Osteocyte (in vitro differentiated cells): ENCODE data around the gene TP53AIP1. TPM values are rescaled to one million over a fixed set of nuclear protein-coding genes. Genes with fewer than 3 reads are reported as not detected.

ENCODE experiments used
- DNase-seq: peaks from one replicate; pipeline ENCODE4 v3.0.0; 2021; ENCODE audit warnings: mixed read lengths; ENCODE audit not compliant: unreplicated experiment; ENCODE audit errors: extremely low spot score
- H3K27ac Mint-ChIP-seq: one replicate; pipeline ENCODE4 v1.8.0; 2021; ENCODE audit warnings: mild to moderate bottlenecking, mixed read lengths; ENCODE audit not compliant: unreplicated experiment
- H3K27me3 Mint-ChIP-seq: one replicate; pipeline ENCODE4 v1.8.0; 2021; ENCODE audit warnings: mixed read lengths; ENCODE audit not compliant: unreplicated experiment
- H3K36me3 Mint-ChIP-seq: one replicate; pipeline ENCODE4 v1.8.0; 2021; ENCODE audit warnings: mixed read lengths; ENCODE audit not compliant: unreplicated experiment
- H3K4me1 Mint-ChIP-seq: one replicate; pipeline ENCODE4 v1.8.0; 2021; ENCODE audit warnings: mixed read lengths; ENCODE audit not compliant: unreplicated experiment
- H3K4me3 Mint-ChIP-seq: one replicate; pipeline ENCODE4 v1.8.0; 2021; ENCODE audit warnings: mild to moderate bottlenecking, moderate library complexity, mixed read lengths; ENCODE audit not compliant: unreplicated experiment
- H3K9me3 Mint-ChIP-seq: one replicate; pipeline ENCODE4 v1.8.0; 2021; ENCODE audit warnings: mixed read lengths; ENCODE audit not compliant: unreplicated experiment
- CTCF ChIP-seq: fragments of 200-600 bp; sonication (generic); IDR thresholded peaks from 2 replicates; pipeline ENCODE4 v1.5.0; 2021; ENCODE audit warnings: antibody characterized with exemption, mild to moderate bottlenecking, moderate library complexity
- total RNA-seq: library from RNA; stranded (reverse); gene quantifications from 2 replicates; pipeline ENCODE4 v1.2.1, GENCODE V29; 2021

Gene TP53AIP1
- total RNA-seq, 1 donor from 2014 or later: not detected

GRCh38 chr11:128946648-128947047 lies 4.0 kb upstream of the TP53AIP1 start:
- peaks cover 34% of the 10 kb centered on the region for H3K27me3 Mint-ChIP-seq
- no peak for TF ChIP-seq CTCF
- DNase-seq: no peak
- H3K4me1 Mint-ChIP-seq: peaks cover 1% of the 10 kb centered on the region
- H3K4me3 Mint-ChIP-seq: no peak overlapping the region
- no peaks in the 10 kb centered on the region for H3K36me3 Mint-ChIP-seq
- H3K27ac Mint-ChIP-seq: no peak overlapping the region
- no peaks in the 10 kb centered on the region for H3K9me3 Mint-ChIP-seq

- no peak for DNase-seq
- Mint-ChIP-seq H3K27me3 (peaks cover 26% of the 10 kb centered on the region), H3K4me3 (no peak overlapping the region), H3K9me3 (no peaks in the 10 kb centered on the region), H3K27ac (no peak overlapping the region), H3K36me3 (no peaks in the 10 kb centered on the region), H3K4me1 (no peaks in the 10 kb centered on the region)
- no peak for TF ChIP-seq CTCF
These were observed 831 bp upstream of the TP53AIP1 start for GRCh38 chr11:128943428-128943976.

GRCh38 chr11:128942272-128942612 lies 429 bp downstream of the TP53AIP1 start:
- DNase-seq: no peak
- Mint-ChIP-seq H3K9me3 (no peaks in the 10 kb centered on the region), H3K4me1 (no peaks in the 10 kb centered on the region), H3K4me3 (no peak overlapping the region), H3K27ac (no peak overlapping the region), H3K36me3 (no peaks in the 10 kb centered on the region), H3K27me3 (peaks cover 25% of the 10 kb centered on the region)
- TF ChIP-seq CTCF: no peak

GRCh38 chr11:128941573-128942271 lies 949 bp downstream of the TP53AIP1 start:
- DNase-seq: no peak
- H3K27ac Mint-ChIP-seq: no peak overlapping the region
- H3K9me3 Mint-ChIP-seq: no peaks in the 10 kb centered on the region
- peaks cover 25% of the 10 kb centered on the region for H3K27me3 Mint-ChIP-seq
- H3K4me1 Mint-ChIP-seq: no peaks in the 10 kb centered on the region
- TF ChIP-seq CTCF: no peak
- H3K4me3 Mint-ChIP-seq: no peak overlapping the region
- no peaks in the 10 kb centered on the region for H3K36me3 Mint-ChIP-seq

GRCh38 chr11:128941110-128941509 lies 1.6 kb downstream of the TP53AIP1 start:
- no peak for TF ChIP-seq CTCF
- no peak overlapping the region for H3K27ac Mint-ChIP-seq
- H3K27me3 Mint-ChIP-seq: peaks cover 23% of the 10 kb centered on the region
- no peak overlapping the region for H3K4me3 Mint-ChIP-seq
- H3K9me3 Mint-ChIP-seq: no peaks in the 10 kb centered on the region
- no peaks in the 10 kb centered on the region for H3K4me1 Mint-ChIP-seq
- DNase-seq: no peak
- no peaks in the 10 kb centered on the region for H3K36me3 Mint-ChIP-seq
